ENCODE data around the gene CORO2B.
A peak's percentile ranks its signal among the peaks of the same experiment; 100 is the strongest.

CORO2B gene

GRCh38 chr15:68578980-68579935, at the start of gene CORO2B:
TSS of gene CORO2B (plus strand) at chr15:68578993. CDS start at chr15:68579263, 270 bp downstream.
- DNase-seq: no peak

DNA sequence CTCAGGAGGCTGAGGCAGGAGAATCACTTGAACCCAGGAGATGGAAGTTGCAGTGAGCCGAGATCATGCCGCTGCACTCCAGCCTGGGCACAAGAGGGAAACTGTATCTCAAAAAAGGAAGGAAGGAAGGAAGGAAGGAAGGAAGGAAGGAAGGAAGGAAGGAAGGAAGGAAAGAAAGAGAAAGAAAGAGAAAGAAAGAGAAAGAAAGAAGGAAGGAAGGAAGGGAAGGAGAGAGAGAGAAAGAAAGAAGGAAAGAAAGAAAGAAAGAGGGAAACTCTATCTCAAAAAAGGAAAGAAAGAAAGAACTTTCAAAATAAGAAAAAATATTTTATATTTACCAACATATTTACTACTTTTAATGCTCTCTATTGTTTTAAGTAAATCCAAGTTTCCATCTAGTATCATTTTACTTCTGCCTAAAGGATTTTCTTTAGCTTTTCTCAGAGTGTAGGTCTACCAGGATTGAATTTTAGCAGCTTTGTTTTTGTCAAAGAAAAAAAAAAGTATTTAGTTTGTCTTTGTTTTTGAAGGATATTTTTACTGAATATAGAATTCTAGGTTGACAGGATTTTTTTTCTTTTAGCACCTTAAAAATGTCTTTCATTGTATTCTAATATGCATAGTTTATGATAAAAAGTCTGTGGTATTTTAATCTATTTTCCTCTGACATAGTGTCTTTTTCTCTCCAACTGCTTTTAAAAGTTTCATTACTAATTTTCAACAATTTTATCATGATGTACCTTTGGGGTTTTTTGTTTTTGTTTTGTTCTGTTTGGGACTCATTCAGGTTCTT, 47.2 kb upstream of the CORO2B start:
- no peak for DNase-seq

- DNase-seq: no peak
Observed at GRCh38 chr15:68536331-68537095, 42.3 kb upstream of the CORO2B start.

DNA sequence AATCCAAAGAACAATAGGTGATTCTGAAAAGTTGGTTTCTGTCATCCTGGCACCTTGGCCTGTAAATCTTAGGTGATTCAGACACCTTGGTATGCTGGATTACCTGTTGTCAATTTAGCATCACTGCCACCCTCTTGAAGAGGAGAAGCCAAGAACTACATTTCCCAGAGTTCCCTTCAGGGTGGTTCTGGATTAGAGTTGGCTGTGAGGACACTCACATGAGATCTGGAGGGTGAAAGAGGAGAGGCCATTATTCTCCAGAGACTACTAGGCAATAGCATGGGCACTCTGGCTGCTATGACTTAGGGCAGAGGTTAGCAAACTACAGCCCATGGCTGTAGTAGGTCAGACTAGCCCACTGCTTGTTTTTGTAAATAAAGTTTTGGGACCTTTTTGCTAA, 41.7 kb upstream of the CORO2B start:
- DNase-seq: no peak

GRCh38 chr15:68537506-68537905, 41.3 kb upstream of the CORO2B start:
- no peak for DNase-seq

DNA sequence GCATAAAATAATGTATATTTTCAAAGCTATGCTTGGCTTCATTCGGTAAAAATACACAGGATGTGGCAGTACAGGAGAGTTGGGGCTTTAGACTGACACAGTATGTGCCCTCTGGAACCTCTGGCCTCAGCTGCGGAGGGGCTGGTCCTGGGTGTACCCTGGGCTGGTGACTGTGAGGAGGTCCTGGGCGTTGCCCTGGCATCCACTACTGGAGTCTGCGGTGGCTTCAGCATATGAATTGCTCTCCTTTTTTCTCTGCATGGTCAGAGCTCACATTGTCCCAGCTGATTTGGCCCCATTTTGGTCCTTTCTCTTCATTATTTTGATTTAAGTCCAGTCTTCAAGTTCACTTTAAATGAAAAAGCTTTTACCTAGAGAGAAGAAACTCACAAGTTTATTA, 40.5 kb upstream of the CORO2B start:
- no peak for DNase-seq

DNA sequence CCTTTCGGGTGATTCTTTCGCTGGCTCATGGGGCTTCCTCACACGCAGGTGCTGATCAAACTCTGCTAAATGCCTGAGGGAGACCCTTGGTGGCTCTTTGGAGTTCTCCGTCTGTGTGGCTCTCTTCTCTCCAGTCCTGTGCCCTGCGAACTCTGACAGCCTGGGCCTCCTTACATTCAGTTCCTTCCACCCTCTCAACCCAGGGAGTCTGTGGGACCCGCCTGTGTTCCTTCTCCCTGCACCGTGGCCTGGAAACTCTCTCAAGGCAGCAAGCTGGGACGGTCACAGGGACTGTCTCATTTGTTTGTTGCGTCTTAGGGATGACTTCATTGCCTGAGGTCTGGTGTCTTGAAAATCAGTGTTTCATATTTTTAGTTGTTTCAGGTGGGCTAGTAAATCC, 37.0 kb upstream of the CORO2B start:
- no peak for DNase-seq

- DNase-seq: no peak
Observed at GRCh38 chr15:68542348-68542747, 36.4 kb upstream of the CORO2B start.

DNA sequence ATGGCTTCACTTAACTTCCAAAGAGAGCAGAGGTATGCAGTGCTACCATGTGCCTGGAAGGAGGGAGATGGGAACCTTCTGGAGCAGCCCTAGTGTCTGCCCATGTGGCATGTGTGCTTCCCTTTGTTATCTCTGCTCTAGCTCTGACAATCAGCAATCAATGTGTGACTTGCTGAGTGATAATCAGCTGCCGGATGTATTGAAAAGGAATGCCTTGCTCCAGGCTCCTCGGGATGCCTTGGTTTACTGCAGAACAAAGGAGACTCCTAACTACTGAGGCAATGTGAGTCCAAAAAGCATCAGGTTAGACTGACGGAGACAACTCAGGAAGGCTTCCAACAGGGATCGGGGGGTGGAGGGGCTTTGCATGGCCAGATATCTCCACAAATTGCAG, 36.0 kb upstream of the CORO2B start:
- DNase-seq: no peak

GRCh38 chr15:68543165-68544008, 35.4 kb upstream of the CORO2B start:
- no peak for DNase-seq

DNA sequence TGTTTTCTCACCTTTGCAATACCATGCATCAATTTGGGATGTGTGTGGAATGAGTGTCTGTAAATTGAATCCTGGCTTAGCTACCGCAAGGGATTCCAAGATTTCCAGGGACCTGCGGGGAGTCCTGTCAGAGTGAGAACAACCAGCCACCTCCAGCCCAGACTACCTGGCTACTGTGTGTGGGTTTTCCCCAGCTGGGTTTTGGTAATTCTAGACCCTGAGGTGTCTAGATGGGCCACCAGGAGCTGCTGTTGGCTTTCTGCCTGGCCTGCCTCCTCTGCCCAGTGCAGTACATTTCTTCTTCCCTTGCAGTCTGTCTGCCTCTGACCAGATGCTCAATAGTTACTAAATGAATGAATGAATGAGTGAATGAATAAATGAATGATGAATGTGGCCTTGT, 32.5 kb upstream of the CORO2B start:
- DNase-seq: no peak

DNA sequence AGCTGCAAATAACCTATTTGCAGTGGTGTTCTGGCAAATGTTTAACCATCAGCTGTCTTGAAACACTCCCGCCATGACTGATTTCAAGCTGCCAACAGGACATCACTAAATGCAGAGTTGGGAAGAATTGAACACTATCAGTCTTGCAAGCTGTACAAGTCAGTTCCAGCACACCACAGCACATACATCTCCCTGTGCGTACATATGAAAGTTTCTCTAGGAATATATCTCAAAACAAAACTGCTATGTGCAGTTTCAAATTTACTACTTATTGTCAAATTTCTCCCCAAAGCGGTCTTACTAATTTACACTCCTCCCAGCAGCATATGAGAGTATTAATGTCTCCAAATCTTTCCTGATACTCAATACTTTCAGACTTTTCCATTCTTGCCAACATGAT, 30.4 kb upstream of the CORO2B start:
- no peak for DNase-seq

- no peak for DNase-seq
Observed at GRCh38 chr15:68550004-68550403, 28.8 kb upstream of the CORO2B start.

GRCh38 chr15:68550498-68551295, 28.1 kb upstream of the CORO2B start:
- DNase-seq: peak; percentile 56

DNA sequence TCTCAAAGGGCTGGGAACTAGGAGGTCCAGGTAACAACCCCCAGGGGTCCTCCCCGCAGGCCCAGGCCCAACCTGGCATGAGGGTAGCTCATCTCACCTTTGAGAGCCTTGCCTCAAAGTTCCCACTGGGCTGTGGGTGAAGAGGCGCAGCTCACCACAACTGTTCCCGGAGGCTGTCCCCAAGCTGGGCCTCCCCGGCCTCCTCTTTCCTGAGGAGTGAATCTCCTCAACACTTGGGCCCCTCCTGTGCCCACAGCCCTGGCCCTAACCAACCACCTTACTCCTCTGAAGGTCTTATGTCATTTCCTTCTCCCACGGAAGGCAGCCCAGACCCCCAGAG, 27.5 kb upstream of the CORO2B start:
- DNase-seq: no peak

DNA sequence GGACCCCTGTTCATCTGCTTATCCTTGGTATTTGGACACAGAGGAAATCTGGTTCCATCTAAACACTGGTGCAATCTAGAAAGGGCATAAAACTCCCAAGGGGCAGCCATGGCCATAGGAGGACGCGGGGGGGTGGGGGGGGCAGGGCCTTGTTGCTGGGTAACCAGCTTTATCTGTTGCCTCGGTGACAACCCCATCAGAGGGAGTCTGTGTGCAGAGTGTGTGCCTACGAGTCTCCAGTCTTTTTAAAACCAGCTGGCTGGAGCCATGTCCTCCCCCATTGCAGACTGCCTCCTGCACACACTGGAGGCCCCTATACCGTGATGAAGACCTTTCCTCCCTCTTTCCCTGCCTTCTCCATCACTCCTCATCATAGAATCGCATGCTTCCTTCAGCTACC, 26.4 kb upstream of the CORO2B start:
- DNase-seq: no peak

DNA sequence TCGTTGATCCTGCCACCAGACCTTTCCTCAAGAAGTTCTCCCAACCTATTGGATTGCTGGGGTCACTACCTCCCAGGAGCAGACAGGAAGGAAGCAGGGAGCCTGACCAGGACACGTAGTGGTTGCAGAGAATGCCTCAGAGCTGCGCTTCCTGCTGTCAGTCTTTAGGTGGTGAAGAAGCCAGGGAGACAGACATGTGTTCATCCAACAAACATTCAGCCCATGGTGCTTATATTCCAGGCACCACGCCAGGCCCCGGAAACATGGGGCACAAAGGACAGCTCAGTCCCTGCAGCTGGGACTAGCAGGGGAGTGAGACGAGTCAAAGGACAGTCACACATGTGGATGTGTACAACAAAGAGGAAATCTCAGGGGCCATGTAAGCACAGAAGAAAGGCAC, 26.0 kb upstream of the CORO2B start:
- DNase-seq: no peak

DNA sequence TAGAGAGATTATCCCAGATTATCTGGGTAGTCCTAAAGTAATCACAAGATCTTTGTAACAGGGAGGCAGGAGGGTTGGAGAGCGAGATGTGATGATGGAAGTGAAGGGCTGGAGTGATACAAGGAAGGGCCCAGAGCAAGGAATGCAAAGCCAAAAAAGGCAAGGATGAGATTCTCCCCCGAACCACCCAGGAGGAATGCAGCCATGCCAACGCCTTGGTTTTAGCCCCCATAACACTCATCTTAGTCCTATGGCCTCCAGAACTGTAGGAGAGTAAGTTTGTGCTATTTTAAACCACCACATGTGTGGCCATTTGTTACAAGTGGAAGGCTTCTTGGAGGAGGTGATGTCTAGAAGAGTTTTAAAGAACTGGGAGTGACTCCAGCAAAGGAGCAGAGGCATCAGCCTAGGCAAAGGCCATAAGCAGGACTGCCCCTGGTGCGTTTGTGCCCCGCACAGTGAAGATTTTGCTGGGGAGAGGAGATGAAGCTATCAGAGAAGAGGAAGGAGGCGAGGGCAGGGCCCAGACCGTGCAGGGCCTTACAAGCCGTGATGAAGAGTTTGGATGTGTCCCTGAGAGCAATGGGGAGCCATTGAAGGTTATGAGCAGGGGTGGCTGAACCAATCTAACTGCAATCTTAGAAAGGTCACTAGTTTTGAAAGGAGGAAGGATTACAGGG, 25.3 kb upstream of the CORO2B start:
- no peak for DNase-seq

GRCh38 chr15:68553994-68554720, 24.6 kb upstream of the CORO2B start:
- DNase-seq: peak; percentile 15

All from activated CD4-positive, alpha-beta T cell treated with anti-CD3 and anti-CD28 coated beads for 1 hour (primary cell).